Measurements from ENCODE around the gene LUM. TPM values are rescaled to one million over a fixed set of nuclear protein-coding genes. Genes with fewer than 3 reads are reported as not detected.

The LUM gene
- total and polyA plus RNA-seq, 2 experiments from 2014 or later = 0.27 TPM; not detected in 1

- Histone ChIP-seq H3K27ac (ENCODE audit: low read depth) (no peak overlapping the region), H3K79me2 (replicated peaks; ENCODE audit: insufficient read depth) (no peaks in the 10 kb centered on the region), H2AFZ (no peak overlapping the region), H3K4me1 (ENCODE audit: insufficient read depth) (no peaks in the 10 kb centered on the region), H3F3A (replicated peaks; ENCODE audit: low read depth) (no peaks in the 10 kb centered on the region), H3K4me3 (no peak overlapping the region), H3K9me2 (ENCODE audit: insufficient read depth) (no peaks in the 10 kb centered on the region), H3K4me2 (no peak overlapping the region), H3K27me3 (ENCODE audit: insufficient read depth) (no peaks in the 10 kb centered on the region), H3K36me3 (ENCODE audit: insufficient read depth) (no peaks in the 10 kb centered on the region), H4K20me1 (replicated peaks; ENCODE audit: insufficient read depth) (no peaks in the 10 kb centered on the region)
- Mint-ChIP-seq H3K9me3 (no peaks in the 10 kb centered on the region), H3K36me3 (ENCODE audit: low read depth) (no peaks in the 10 kb centered on the region), H3K27me3 (ENCODE audit: insufficient read depth, low read depth, poor library complexity) (no peaks in the 10 kb centered on the region), H3K4me3 (no peak overlapping the region), H3K27ac (no peak overlapping the region), H3K4me1 (no peaks in the 10 kb centered on the region)
- ATAC-seq (no peak), DNase-seq (ENCODE audit: low spot score) (no peak)
- TF ChIP-seq, protein P1, sequence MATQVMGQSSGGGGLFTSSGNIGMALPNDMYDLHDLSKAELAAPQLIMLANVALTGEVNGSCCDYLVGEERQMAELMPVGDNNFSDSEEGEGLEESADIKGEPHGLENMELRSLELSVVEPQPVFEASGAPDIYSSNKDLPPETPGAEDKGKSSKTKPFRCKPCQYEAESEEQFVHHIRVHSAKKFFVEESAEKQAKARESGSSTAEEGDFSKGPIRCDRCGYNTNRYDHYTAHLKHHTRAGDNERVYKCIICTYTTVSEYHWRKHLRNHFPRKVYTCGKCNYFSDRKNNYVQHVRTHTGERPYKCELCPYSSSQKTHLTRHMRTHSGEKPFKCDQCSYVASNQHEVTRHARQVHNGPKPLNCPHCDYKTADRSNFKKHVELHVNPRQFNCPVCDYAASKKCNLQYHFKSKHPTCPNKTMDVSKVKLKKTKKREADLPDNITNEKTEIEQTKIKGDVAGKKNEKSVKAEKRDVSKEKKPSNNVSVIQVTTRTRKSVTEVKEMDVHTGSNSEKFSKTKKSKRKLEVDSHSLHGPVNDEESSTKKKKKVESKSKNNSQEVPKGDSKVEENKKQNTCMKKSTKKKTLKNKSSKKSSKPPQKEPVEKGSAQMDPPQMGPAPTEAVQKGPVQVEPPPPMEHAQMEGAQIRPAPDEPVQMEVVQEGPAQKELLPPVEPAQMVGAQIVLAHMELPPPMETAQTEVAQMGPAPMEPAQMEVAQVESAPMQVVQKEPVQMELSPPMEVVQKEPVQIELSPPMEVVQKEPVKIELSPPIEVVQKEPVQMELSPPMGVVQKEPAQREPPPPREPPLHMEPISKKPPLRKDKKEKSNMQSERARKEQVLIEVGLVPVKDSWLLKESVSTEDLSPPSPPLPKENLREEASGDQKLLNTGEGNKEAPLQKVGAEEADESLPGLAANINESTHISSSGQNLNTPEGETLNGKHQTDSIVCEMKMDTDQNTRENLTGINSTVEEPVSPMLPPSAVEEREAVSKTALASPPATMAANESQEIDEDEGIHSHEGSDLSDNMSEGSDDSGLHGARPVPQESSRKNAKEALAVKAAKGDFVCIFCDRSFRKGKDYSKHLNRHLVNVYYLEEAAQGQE (IDR thresholded peaks at IDR 0.05; ENCODE audit: unreplicated experiment) = no peak
- TF ChIP-seq POLR2AphosphoS5 (IDR thresholded peaks at IDR 0.05; ENCODE audit: low read depth) (no peak), NANOG (IDR thresholded peaks at IDR 0.05; ENCODE audit: borderline replicate concordance) (no peak)
Observed at GRCh38 chr12:91103624-91104023, 7.7 kb downstream of the LUM start.

GRCh38 chr12:91103101-91103500 lies 8.2 kb downstream of the LUM start:
- Mint-ChIP-seq H3K9me3 (no peaks in the 10 kb centered on the region), H3K4me1 (no peaks in the 10 kb centered on the region), H3K36me3 (ENCODE audit: low read depth) (no peaks in the 10 kb centered on the region), H3K27me3 (ENCODE audit: insufficient read depth, low read depth, poor library complexity) (no peaks in the 10 kb centered on the region), H3K27ac (no peak overlapping the region), H3K4me3 (no peak overlapping the region)
- Histone ChIP-seq H4K20me1 (replicated peaks; ENCODE audit: insufficient read depth) (no peaks in the 10 kb centered on the region), H3K9me2 (ENCODE audit: insufficient read depth) (no peaks in the 10 kb centered on the region), H3F3A (replicated peaks; ENCODE audit: low read depth) (no peaks in the 10 kb centered on the region), H3K4me2 (no peak overlapping the region), H3K27me3 (ENCODE audit: insufficient read depth) (no peaks in the 10 kb centered on the region), H3K27ac (ENCODE audit: low read depth) (no peak overlapping the region), H3K4me1 (ENCODE audit: insufficient read depth) (no peaks in the 10 kb centered on the region), H3K79me2 (replicated peaks; ENCODE audit: insufficient read depth) (no peaks in the 10 kb centered on the region), H3K4me3 (no peak overlapping the region), H3K36me3 (ENCODE audit: insufficient read depth) (no peaks in the 10 kb centered on the region), H2AFZ (no peak overlapping the region)
- ATAC-seq (no peak), DNase-seq (ENCODE audit: low spot score) (no peak)
- no peak for TF ChIP-seq POLR2AphosphoS5 (IDR thresholded peaks at IDR 0.05; ENCODE audit: low read depth)
- no peak for TF ChIP-seq ZNF331 (CRISPR knock-in tag; IDR thresholded peaks at IDR 0.05; ENCODE audit: low read depth)
- no peak for TF ChIP-seq ZNF114 (CRISPR knock-in tag; IDR thresholded peaks at IDR 0.05)
- TF ChIP-seq EZH2 (IDR thresholded peaks at IDR 0.05; ENCODE audit: low read depth, unreplicated experiment) = no peak
- TF ChIP-seq, protein P2, sequence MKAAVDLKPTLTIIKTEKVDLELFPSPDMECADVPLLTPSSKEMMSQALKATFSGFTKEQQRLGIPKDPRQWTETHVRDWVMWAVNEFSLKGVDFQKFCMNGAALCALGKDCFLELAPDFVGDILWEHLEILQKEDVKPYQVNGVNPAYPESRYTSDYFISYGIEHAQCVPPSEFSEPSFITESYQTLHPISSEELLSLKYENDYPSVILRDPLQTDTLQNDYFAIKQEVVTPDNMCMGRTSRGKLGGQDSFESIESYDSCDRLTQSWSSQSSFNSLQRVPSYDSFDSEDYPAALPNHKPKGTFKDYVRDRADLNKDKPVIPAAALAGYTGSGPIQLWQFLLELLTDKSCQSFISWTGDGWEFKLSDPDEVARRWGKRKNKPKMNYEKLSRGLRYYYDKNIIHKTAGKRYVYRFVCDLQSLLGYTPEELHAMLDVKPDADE (IDR thresholded peaks at IDR 0.05) = no peak

Data from GM23338 (cell line).